GM12875 (cell line): Measurements from ENCODE around the gene NXT1.

Experiments used
- H3K4me3 ChIP-seq: one replicate; pipeline ENCODE4 v1.5.1; 2011; ENCODE audit warnings: low read depth, low read length, control low read depth
- CTCF ChIP-seq: IDR thresholded peaks from 2 replicates; pipeline ENCODE4 v1.5.1; 2011; ENCODE audit warnings: low read depth, mild to moderate bottlenecking, control low read depth, inconsistent platforms, low read length, moderate library complexity, borderline replicate concordance; ENCODE audit not compliant: insufficient read depth

NXT1 gene

GRCh38 chr20:23401051-23401450, 50.5 kb downstream of the NXT1 start:
- TF ChIP-seq CTCF, result no peak
- H3K4me3 ChIP-seq, result no peak overlapping the region

- no peak for TF ChIP-seq CTCF
- no peak overlapping the region for H3K4me3 ChIP-seq
Observed at GRCh38 chr20:23403751-23404150, 53.2 kb downstream of the NXT1 start.

DNA sequence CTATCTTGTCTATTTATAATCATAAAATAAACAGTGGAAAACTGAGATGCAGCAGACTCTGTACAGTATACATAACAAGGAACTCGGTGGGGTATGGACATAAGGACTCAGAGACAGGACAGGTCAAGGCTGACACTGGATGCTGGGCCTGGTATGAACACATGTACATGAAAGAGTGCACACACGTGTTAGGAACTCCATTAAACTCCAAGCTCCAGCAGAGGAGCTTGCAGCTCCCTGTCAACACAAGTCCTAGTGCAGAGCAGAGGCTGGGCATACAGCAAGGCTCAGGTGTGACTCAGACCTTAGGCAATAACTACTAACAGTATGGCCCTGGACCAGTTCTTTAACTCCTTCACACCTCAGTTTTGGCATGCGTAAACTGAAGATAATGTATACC, 53.6 kb downstream of the NXT1 start:
- TF ChIP-seq CTCF, result no peak
- H3K4me3 ChIP-seq, result no peak overlapping the region
